A673 (cell line): Measurements from ENCODE around the gene FNBP1. TPM values are rescaled to one million over a fixed set of nuclear protein-coding genes. Genes with fewer than 3 reads are reported as not detected.

Source experiments
- BruUV-seq: library from RNA; stranded (reverse); fragments of 400-500 nt; replicated peaks from 2 replicates; lab custom pipeline; 2021; lab: Mats Ljungman, UMichigan
- CTCF ChIA-PET: fragments of 300-600 bp; sonication (Branson Sonifier 250); formaldehyde crosslinking; loops from one replicate; lab custom pipeline; 2022; ENCODE audit warnings: antibody characterized with exemption; lab: Charles Lee
- POLR2A ChIA-PET: fragments of 300-600 bp; sonication (Branson Sonifier 250); formaldehyde crosslinking; loops from one replicate; lab custom pipeline; 2022; ENCODE audit warnings: antibody characterized with exemption; ENCODE audit not compliant: low non-redundant PET; lab: Charles Lee
- DNase-seq: peaks from one replicate; pipeline ENCODE4 v3.0.0-alpha.2; 2015; ENCODE audit warnings: low spot score
- H3K27ac ChIP-seq: fragments of 200-600 bp; sonication (generic); 2 replicates; pipeline ENCODE4 v1.5.1; 2016; ENCODE audit warnings: mixed run types, low read depth, mild to moderate bottlenecking, mixed read lengths, antibody characterized with exemption, low read length; ENCODE audit not compliant: poor library complexity, severe bottlenecking
- H3K27me3 ChIP-seq: fragments of 200-600 bp; sonication (generic); replicated peaks from 2 replicates; pipeline ENCODE4 v1.6.1; 2017; ENCODE audit warnings: mixed run types, low read depth, mild to moderate bottlenecking, mixed read lengths, antibody characterized with exemption, low read length; ENCODE audit not compliant: insufficient read depth, poor library complexity
- H3K36me3 ChIP-seq: fragments of 200-600 bp; sonication (generic); 2 replicates; pipeline ENCODE4 v1.6.1; 2016; ENCODE audit warnings: mixed run types, mild to moderate bottlenecking, mixed read lengths, antibody characterized with exemption, low read length; ENCODE audit not compliant: insufficient read depth, poor library complexity, severe bottlenecking
- H3K4me1 ChIP-seq: fragments of 200-600 bp; sonication (generic); 2 replicates; pipeline ENCODE4 v1.6.1; 2017; ENCODE audit warnings: mixed run types, mild to moderate bottlenecking, mixed read lengths, antibody characterized with exemption, low read length; ENCODE audit not compliant: insufficient read depth, poor library complexity, severe bottlenecking
- H3K4me3 ChIP-seq: fragments of 200-600 bp; sonication (generic); 2 replicates; pipeline ENCODE4 v1.5.1; 2016; ENCODE audit warnings: low read depth, mixed run types, mild to moderate bottlenecking, mixed read lengths, low read length; ENCODE audit not compliant: poor library complexity, severe bottlenecking
- H3K9me3 ChIP-seq: fragments of 200-600 bp; sonication (generic); 2 replicates; pipeline ENCODE4 v1.6.1; 2016; ENCODE audit warnings: mixed run types, low read depth, mild to moderate bottlenecking, mixed read lengths, antibody characterized with exemption, low read length; ENCODE audit not compliant: poor library complexity, severe bottlenecking
- EZH2 ChIP-seq: fragments of 200-600 bp; sonication (generic); IDR thresholded peaks from 2 replicates; pipeline ENCODE4 v1.6.1; 2017; ENCODE audit warnings: borderline replicate concordance, low read depth, mild to moderate bottlenecking, mixed read lengths, antibody characterized with exemption, low read length; ENCODE audit not compliant: poor library complexity, severe bottlenecking
- intact Hi-C: fragments of 100-400 bp; cut with micrococcal nuclease; formaldehyde crosslinking; loops from one replicate; pipeline ENCODE4 v1.10.0; 2022; ENCODE audit not compliant: unreplicated experiment
- total RNA-seq: library from RNA; stranded (reverse); gene quantifications from 2 replicates; pipeline ENCODE4 v1.2.3, GENCODE V29; 2021
- TF ChIP-seq, protein P1 (sequence below): fragments of 300-800, 200-600 bp; sonication (generic); conservative IDR thresholded peaks from 2 replicates; pipeline ENCODE4 v1.5.1; 2017; ENCODE audit warnings: low read depth, mild to moderate bottlenecking, antibody characterized with exemption, low read length, moderate library complexity, mixed read lengths

Gene FNBP1
- total RNA-seq, 1 experiment from 2014 or later, result 200 TPM

DNA sequence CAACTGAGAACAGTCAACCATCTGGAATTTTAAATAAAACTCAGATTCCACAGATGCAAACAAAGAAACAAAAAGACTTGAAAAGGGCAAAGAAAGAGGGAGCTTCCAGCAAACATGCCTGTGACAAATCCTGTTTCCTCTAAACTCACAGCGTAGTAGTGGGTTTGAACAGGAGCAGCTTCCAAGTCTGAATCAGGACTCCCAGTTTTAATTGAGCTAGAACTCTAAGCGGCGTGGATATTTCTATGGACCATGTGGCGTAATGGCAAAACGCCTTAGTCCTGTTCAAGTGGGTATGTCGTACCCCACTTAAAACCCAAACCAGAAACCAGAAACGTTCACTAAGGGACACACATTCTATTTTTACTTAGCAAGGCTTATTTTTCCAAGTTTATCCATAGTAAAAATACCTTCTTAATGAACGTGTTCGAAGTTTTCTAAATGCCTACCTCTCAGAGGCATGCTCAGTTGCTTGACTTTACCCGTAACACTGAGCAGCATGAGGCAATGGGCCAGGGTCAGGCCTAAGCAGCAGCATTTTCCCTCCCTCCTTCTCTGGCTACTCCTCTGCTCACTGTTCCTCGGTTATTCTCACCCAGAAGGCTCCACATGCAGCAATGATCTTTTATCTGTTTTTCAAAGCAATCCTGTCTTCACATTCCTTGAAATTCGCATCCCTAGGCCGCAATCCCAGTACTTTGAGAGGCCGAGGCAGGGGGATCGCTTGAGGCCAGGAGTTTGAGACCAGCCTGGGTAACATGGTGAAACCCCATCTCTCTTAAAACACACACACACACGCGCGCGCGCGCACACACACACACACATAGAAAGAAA lies 77.9 kb downstream of the FNBP1 start:
- Histone ChIP-seq H3K9me3 (no peaks in the 10 kb centered on the region), H3K4me3 (peak overlapping the region; percentile 47), H3K27ac (peak overlapping the region; percentile 100), H3K4me1 (peaks cover 69% of the 10 kb centered on the region), H3K36me3 (peaks cover 15% of the 10 kb centered on the region), H3K27me3 (no peaks in the 10 kb centered on the region)
- no peak for TF ChIP-seq EZH2
- TF ChIP-seq, protein P1, sequence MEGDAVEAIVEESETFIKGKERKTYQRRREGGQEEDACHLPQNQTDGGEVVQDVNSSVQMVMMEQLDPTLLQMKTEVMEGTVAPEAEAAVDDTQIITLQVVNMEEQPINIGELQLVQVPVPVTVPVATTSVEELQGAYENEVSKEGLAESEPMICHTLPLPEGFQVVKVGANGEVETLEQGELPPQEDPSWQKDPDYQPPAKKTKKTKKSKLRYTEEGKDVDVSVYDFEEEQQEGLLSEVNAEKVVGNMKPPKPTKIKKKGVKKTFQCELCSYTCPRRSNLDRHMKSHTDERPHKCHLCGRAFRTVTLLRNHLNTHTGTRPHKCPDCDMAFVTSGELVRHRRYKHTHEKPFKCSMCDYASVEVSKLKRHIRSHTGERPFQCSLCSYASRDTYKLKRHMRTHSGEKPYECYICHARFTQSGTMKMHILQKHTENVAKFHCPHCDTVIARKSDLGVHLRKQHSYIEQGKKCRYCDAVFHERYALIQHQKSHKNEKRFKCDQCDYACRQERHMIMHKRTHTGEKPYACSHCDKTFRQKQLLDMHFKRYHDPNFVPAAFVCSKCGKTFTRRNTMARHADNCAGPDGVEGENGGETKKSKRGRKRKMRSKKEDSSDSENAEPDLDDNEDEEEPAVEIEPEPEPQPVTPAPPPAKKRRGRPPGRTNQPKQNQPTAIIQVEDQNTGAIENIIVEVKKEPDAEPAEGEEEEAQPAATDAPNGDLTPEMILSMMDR, result no peak
- ChIA-PET CTCF (no interaction called here), POLR2A (interaction anchor here (0.5 to 0.7 kb wide), 6 partner anchors 9 to 77 kb away, joined by 3 to 11 read pairs (median 5); no protein-coding TSS in a partner anchor)
- DNase-seq, result peak; percentile 87
- intact Hi-C loops, result loop anchor here (2.0 to 10.0 kb wide), 4 partner anchors 63 to 160 kb away; partner anchors contain the start of genes FNBP1 and TOR1B
- BruUV-seq, result TSS peak; percentile 62

DNA sequence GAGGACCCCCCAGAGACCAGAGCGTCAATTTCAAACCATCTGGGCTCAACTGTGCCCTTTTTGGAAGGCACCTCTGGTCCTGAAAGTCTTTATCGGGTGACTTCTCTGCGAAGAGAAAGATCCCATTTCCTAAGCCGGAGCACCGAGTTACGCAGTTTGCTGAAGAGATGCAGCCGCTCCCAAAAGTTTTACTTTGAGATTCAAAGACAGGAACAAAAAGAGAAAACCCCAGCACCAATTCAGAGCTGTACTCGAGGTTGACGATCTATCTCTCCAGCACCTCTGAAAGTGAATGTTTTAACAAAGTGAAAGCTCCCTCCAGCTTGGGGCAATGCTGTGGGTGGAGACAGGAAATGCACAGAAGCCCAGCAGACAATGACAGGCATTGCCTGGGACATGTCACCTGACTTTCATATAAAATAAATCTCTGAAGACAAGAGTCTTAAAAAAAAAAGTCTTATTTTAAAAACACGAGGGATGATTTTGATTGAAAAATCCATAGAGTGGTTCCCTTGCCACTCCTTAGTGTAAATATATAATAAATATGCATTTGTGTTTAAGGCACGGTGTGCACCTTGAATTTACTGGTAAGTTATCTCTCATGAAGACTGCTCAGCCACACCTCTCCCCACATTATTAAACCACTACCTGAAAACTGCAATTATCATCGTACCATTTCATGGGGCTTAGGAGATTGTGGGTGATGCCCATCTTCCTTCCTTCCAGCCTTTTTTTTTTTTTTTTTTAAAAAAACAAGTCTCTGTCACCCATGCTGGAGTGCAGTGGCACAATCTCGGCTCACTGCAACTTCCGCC lies 79.9 kb downstream of the FNBP1 start:
- peak; percentile 86 for DNase-seq
- BruUV-seq, result no TSS peak
- H3K4me1 ChIP-seq, result peaks cover 53% of the 10 kb centered on the region
- POLR2A ChIA-PET, result interaction anchor here (0.6 to 0.7 kb wide), 3 partner anchors 24 to 71 kb away, joined by 3 to 4 read pairs (median 3); no protein-coding TSS in a partner anchor
- H3K27me3 ChIP-seq, result no peaks in the 10 kb centered on the region
- H3K4me3 ChIP-seq, result peak overlapping the region; percentile 47
- CTCF ChIA-PET, result no interaction called here
- intact Hi-C loops, result loop anchor here (10.0 kb wide), 1 partner anchor 158 kb away; the partner anchor contains the start of gene TOR1B
- H3K9me3 ChIP-seq, result no peaks in the 10 kb centered on the region
- TF ChIP-seq, protein P1, result no peak
- TF ChIP-seq EZH2, result no peak
- peaks cover 22% of the 10 kb centered on the region for H3K36me3 ChIP-seq
- H3K27ac ChIP-seq, result peak overlapping the region; percentile 100

DNA sequence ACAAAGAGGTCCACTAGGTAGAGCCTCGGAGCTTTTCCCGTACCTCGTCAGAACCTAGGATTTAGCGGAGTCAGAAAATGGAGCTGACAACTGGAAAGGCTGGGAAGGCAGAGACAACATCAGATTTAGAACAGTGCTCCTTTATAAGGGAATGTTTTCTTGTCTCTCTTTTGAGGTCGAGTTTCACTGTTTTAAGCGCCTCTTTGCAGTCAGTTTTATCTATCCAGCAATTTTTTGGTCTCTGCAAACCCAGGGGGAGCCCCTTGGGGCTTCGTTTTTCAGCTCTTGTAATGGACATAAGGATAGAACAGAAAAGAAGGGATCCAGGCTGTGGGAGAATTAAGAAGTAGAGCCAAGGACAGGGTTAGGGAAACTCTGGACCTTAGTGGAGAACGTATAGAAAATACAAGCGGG lies 80.5 kb downstream of the FNBP1 start:
- Histone ChIP-seq H3K36me3 (peaks cover 29% of the 10 kb centered on the region), H3K4me1 (peaks cover 46% of the 10 kb centered on the region), H3K27me3 (no peaks in the 10 kb centered on the region), H3K9me3 (no peaks in the 10 kb centered on the region), H3K27ac (peak overlapping the region; percentile 100), H3K4me3 (peak overlapping the region; percentile 47)
- POLR2A ChIA-PET, result interaction anchor here (0.6 kb wide), 1 partner anchor 30 kb away, joined by 4 read pairs; no protein-coding TSS in a partner anchor
- TF ChIP-seq, protein P1, result no peak
- no peak for TF ChIP-seq EZH2
- CTCF ChIA-PET, result no interaction called here
- intact Hi-C loops, result loop anchor here (10.0 kb wide), 1 partner anchor 158 kb away; the partner anchor contains the start of gene TOR1B
- no TSS peak for BruUV-seq
- DNase-seq, result no peak
